Measurements from ENCODE around the gene MRPL55. TPM values are rescaled to one million over a fixed set of nuclear protein-coding genes. Genes with fewer than 3 reads are reported as not detected.

The MRPL55 gene
- total and polyA plus RNA-seq, 2 of the 13 experiments (the other 11 are each of a cell fraction or from before 2014, with no cell fraction given): 58.6 to 92.9 TPM

DNA sequence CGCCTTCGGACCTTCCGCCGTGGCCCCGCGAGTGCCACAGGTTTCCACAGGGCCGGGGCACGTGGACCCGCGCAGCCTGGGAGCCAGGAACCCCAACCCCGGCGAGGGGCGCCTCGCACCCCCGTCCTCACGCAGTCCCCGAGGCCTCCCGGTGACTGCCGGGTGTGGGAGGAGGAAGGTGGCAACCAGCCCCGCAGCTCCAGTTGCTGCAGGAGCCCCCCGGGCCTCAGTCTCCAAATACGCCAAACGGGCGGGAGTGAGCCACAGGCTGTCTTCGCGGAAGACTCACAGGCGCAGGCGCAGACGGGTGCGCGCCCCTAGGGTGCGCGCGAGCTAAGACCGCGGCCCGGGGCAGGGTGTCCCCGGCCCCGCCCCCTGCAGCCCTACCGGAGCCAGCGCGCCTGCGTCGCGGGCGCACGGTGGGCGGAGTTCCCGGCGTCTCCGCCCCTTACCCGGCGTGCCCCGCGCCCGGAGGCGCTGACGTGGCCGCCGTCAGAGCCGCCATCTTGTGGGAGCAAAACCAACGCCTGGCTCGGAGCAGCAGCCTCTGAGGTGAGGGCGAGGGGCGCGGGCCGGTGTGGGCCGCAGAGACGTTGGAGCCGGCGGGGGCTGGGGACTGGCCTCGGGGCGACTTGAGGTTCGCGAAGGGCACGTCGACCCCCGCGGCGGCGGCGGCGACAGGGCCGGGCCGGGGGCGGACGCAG lies 26.7 kb downstream of the MRPL55 start, which contains the start of gene ARF1 (continued):
- TF ChIP-seq, protein P1, sequence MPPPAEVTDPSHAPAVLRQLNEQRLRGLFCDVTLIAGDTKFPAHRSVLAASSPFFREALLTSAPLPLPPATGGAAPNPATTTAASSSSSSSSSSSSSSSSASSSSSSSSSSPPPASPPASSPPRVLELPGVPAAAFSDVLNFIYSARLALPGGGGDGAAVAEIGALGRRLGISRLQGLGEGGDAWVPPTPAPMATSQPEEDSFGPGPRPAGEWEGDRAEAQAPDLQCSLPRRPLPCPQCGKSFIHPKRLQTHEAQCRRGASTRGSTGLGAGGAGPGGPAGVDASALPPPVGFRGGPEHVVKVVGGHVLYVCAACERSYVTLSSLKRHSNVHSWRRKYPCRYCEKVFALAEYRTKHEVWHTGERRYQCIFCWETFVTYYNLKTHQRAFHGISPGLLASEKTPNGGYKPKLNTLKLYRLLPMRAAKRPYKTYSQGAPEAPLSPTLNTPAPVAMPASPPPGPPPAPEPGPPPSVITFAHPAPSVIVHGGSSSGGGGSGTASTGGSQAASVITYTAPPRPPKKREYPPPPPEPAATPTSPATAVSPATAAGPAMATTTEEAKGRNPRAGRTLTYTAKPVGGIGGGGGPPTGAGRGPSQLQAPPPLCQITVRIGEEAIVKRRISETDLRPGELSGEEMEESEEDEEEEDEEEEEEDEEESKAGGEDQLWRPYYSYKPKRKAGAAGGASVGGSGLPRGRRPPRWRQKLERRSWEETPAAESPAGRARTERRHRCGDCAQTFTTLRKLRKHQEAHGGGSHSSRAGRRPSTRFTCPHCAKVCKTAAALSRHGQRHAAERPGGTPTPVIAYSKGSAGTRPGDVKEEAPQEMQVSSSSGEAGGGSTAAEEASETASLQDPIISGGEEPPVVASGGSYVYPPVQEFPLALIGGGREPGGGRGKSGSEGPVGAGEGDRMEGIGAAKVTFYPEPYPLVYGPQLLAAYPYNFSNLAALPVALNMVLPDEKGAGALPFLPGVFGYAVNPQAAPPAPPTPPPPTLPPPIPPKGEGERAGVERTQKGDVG (CRISPR knock-in tag; IDR thresholded peaks at IDR 0.05; ENCODE audit: borderline replicate concordance): no peak
- TF ChIP-seq NFYB (CRISPR knock-in tag; IDR thresholded peaks at IDR 0.05) (no peak), ZFP36 (IDR thresholded peaks at IDR 0.05; ENCODE audit: borderline replicate concordance, low read depth, low read length, partially characterized antibody) (no peak), HNF4A (CRISPR knock-in tag; IDR thresholded peaks at IDR 0.05) (no peak), ZNF800 (CRISPR knock-in tag; IDR thresholded peaks at IDR 0.05) (peak; percentile 65; the same call in 1 of the 2 replicates), ZNF660 (CRISPR knock-in tag; IDR thresholded peaks at IDR 0.05; ENCODE audit: borderline replicate concordance, low read depth) (no peak), ELF1 (CRISPR knock-in tag; IDR thresholded peaks at IDR 0.05) (no peak; the same call in 1 of the 2 replicates), MAZ (IDR thresholded peaks at IDR 0.05; ENCODE audit: borderline replicate concordance, low read depth, low read length) (no peak), MAZ (CRISPR knock-in tag; IDR thresholded peaks at IDR 0.05; ENCODE audit: low read depth) (peak; percentile 20; the same call in 1 of the 2 replicates), ZC3H4 (CRISPR knock-in tag; IDR thresholded peaks at IDR 0.05; ENCODE audit: borderline replicate concordance) (no peak), ZNF670 (CRISPR knock-in tag; IDR thresholded peaks at IDR 0.05; ENCODE audit: borderline replicate concordance) (no peak), GABPB1 (CRISPR knock-in tag; IDR thresholded peaks at IDR 0.05) (peak; percentile 61), ZNF773 (CRISPR knock-in tag; IDR thresholded peaks at IDR 0.05; ENCODE audit: borderline replicate concordance) (no peak), KLF9 (CRISPR knock-in tag; IDR thresholded peaks at IDR 0.05; ENCODE audit: low read depth) (no peak), ZNF567 (CRISPR knock-in tag; IDR thresholded peaks at IDR 0.05; ENCODE audit: borderline replicate concordance) (no peak), E2F5 (CRISPR knock-in tag; conservative IDR thresholded peaks at IDR 0.05) (0 out of 2 replicates have a peak, but pooled peaks have one; percentile 22), ZNF510 (CRISPR knock-in tag; IDR thresholded peaks at IDR 0.05; ENCODE audit: low read depth) (no peak), HNRNPUL1 (IDR thresholded peaks at IDR 0.05; ENCODE audit: low read depth, low read length) (no peak)
- TF ChIP-seq, protein P2, sequence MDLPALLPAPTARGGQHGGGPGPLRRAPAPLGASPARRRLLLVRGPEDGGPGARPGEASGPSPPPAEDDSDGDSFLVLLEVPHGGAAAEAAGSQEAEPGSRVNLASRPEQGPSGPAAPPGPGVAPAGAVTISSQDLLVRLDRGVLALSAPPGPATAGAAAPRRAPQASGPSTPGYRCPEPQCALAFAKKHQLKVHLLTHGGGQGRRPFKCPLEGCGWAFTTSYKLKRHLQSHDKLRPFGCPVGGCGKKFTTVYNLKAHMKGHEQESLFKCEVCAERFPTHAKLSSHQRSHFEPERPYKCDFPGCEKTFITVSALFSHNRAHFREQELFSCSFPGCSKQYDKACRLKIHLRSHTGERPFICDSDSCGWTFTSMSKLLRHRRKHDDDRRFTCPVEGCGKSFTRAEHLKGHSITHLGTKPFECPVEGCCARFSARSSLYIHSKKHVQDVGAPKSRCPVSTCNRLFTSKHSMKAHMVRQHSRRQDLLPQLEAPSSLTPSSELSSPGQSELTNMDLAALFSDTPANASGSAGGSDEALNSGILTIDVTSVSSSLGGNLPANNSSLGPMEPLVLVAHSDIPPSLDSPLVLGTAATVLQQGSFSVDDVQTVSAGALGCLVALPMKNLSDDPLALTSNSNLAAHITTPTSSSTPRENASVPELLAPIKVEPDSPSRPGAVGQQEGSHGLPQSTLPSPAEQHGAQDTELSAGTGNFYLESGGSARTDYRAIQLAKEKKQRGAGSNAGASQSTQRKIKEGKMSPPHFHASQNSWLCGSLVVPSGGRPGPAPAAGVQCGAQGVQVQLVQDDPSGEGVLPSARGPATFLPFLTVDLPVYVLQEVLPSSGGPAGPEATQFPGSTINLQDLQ (CRISPR knock-in tag; IDR thresholded peaks at IDR 0.05): peak; percentile 54; the same call in 1 of the 2 replicates

Data from HepG2 (cell line).